ENCODE data around the gene ARHGEF7. TPM values are rescaled to one million over a fixed set of nuclear protein-coding genes. Genes with fewer than 3 reads are reported as not detected.

Gene ARHGEF7
- total RNA-seq, 1 experiment from 2014 or later, result 47.3 TPM

- TF ChIP-seq, protein P1, sequence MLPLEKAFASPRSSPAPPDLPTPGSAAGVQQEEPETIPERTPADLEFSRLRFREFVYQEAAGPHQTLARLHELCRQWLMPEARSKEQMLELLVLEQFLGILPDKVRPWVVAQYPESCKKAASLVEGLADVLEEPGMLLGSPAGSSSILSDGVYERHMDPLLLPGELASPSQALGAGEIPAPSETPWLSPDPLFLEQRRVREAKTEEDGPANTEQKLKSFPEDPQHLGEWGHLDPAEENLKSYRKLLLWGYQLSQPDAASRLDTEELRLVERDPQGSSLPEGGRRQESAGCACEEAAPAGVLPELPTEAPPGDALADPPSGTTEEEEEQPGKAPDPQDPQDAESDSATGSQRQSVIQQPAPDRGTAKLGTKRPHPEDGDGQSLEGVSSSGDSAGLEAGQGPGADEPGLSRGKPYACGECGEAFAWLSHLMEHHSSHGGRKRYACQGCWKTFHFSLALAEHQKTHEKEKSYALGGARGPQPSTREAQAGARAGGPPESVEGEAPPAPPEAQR (CRISPR knock-in tag; IDR thresholded peaks at IDR 0.05), result no peak
- TF ChIP-seq TP53 (CRISPR knock-in tag; IDR thresholded peaks at IDR 0.05), result no peak
- TF ChIP-seq NR2C2 (CRISPR knock-in tag; IDR thresholded peaks at IDR 0.05), result no peak
- TF ChIP-seq FOXP1 (CRISPR knock-in tag; IDR thresholded peaks at IDR 0.05; ENCODE audit: borderline replicate concordance), result no peak
- TF ChIP-seq, protein P2, sequence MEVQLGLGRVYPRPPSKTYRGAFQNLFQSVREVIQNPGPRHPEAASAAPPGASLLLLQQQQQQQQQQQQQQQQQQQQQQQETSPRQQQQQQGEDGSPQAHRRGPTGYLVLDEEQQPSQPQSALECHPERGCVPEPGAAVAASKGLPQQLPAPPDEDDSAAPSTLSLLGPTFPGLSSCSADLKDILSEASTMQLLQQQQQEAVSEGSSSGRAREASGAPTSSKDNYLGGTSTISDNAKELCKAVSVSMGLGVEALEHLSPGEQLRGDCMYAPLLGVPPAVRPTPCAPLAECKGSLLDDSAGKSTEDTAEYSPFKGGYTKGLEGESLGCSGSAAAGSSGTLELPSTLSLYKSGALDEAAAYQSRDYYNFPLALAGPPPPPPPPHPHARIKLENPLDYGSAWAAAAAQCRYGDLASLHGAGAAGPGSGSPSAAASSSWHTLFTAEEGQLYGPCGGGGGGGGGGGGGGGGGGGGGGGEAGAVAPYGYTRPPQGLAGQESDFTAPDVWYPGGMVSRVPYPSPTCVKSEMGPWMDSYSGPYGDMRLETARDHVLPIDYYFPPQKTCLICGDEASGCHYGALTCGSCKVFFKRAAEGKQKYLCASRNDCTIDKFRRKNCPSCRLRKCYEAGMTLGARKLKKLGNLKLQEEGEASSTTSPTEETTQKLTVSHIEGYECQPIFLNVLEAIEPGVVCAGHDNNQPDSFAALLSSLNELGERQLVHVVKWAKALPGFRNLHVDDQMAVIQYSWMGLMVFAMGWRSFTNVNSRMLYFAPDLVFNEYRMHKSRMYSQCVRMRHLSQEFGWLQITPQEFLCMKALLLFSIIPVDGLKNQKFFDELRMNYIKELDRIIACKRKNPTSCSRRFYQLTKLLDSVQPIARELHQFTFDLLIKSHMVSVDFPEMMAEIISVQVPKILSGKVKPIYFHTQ (CRISPR knock-in tag; IDR thresholded peaks at IDR 0.05), result no peak
- TF ChIP-seq, protein P3, sequence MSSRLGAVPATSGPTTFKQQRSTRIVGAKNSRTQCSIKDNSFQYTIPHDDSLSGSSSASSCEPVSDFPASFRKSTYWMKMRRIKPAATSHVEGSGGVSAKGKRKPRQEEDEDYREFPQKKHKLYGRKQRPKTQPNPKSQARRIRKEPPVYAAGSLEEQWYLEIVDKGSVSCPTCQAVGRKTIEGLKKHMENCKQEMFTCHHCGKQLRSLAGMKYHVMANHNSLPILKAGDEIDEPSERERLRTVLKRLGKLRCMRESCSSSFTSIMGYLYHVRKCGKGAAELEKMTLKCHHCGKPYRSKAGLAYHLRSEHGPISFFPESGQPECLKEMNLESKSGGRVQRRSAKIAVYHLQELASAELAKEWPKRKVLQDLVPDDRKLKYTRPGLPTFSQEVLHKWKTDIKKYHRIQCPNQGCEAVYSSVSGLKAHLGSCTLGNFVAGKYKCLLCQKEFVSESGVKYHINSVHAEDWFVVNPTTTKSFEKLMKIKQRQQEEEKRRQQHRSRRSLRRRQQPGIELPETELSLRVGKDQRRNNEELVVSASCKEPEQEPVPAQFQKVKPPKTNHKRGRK (CRISPR knock-in tag; IDR thresholded peaks at IDR 0.05; ENCODE audit: borderline replicate concordance), result no peak
- TF ChIP-seq SOX15 (CRISPR knock-in tag; IDR thresholded peaks at IDR 0.05), result no peak
Observed at GRCh38 chr13:111283457-111283856, 168.3 kb downstream of the ARHGEF7 start (continued).

GRCh38 chr13:111283991-111284390, 168.9 kb downstream of the ARHGEF7 start:
- no peak for ATAC-seq
- Mint-ChIP-seq H3K4me3 (no peak overlapping the region), H3K36me3 (peaks cover 47% of the 10 kb centered on the region), H3K4me1 (no peaks in the 10 kb centered on the region), H3K27ac (no peak overlapping the region), H3K9me3 (no peaks in the 10 kb centered on the region), H3K27me3 (ENCODE audit: low read depth) (no peaks in the 10 kb centered on the region)
- TF ChIP-seq HMGA2 (CRISPR knock-in tag; IDR thresholded peaks at IDR 0.05) (no peak), FOXJ3 (CRISPR knock-in tag; IDR thresholded peaks at IDR 0.05; ENCODE audit: borderline replicate concordance) (no peak), USF1 (CRISPR knock-in tag; IDR thresholded peaks at IDR 0.05) (no peak), SMAD4 (CRISPR knock-in tag; IDR thresholded peaks at IDR 0.05) (no peak), ZNF263 (CRISPR knock-in tag; IDR thresholded peaks at IDR 0.05; ENCODE audit: low read depth) (no peak), ZNF121 (CRISPR knock-in tag; IDR thresholded peaks at IDR 0.05) (no peak), ZNF416 (CRISPR knock-in tag; IDR thresholded peaks at IDR 0.05) (no peak), IRF2 (CRISPR knock-in tag; IDR thresholded peaks at IDR 0.05; ENCODE audit: borderline replicate concordance, low read depth) (no peak), MLX (CRISPR knock-in tag; IDR thresholded peaks at IDR 0.05) (no peak)
- TF ChIP-seq, protein P3 (CRISPR knock-in tag; IDR thresholded peaks at IDR 0.05; ENCODE audit: borderline replicate concordance), result no peak
- DNase-seq (ENCODE audit: low spot score), result no peak
- CTCF ChIA-PET, result interaction anchor here (1.6 kb wide), 1 partner anchor 216 kb away, joined by 4 read pairs; no protein-coding TSS in a partner anchor
- POLR2A ChIA-PET, result no interaction called here
